Pancreas (tissue), 10 donors: ENCODE results near the gene SERGEF. TPM values are rescaled to one million over a fixed set of nuclear protein-coding genes. Genes with fewer than 3 reads are reported as not detected.

Experiments used
- ATAC-seq, 4 donors: fragments of 200-7000 bp; cut with Tn5 transposase; one replicate each; pipeline versions ENCODE4 v1.8.0 to v1.9.1; 2020; ENCODE audit warnings: mild to moderate bottlenecking in 4 of 4, moderate library complexity in 4 of 4
- DNase-seq, 6 donors: peaks; one replicate each; pipeline ENCODE4 v3.0.0-alpha.2; 2020
- FAIRE-seq: peaks from 2 replicates; lab custom pipeline; 2012; peaks lifted over from hg19 to GRCh38; lab: Jason Lieb, UNC
- H3K27ac ChIP-seq, 4 donors: fragments of 200-600 bp; sonication (generic); 1 replicate in 3 of 4; 2 replicates in 1 of 4; pipeline versions ENCODE4 v1.5.0 to v1.8.0; 2020
- H3K27me3 ChIP-seq, 4 donors: fragments of 200-600 bp; one replicate each; pipeline ENCODE4 v1.8.0; 2021
- H3K36me3 ChIP-seq, 3 donors: fragments of 200-600 bp; sonication (generic) in 1 of 3; one replicate each; pipeline versions ENCODE4 v1.5.0 to v1.8.0; 2020 to 2021
- H3K4me1 ChIP-seq, 3 donors: fragments of 200-600 bp; one replicate each; pipeline ENCODE4 v1.8.0; 2021
- H3K4me3 ChIP-seq, 4 donors: fragments of 200-600 bp; sonication (generic) in 2 of 4; one replicate each; pipeline versions ENCODE4 v1.5.0 to v1.8.0; 2020 to 2021
- H3K9me3 ChIP-seq, 4 donors: fragments of 200-600 bp; one replicate each; pipeline ENCODE4 v1.8.0; 2021
- WGBS, 2 donors: extraction: QIAGEN DNeasy Blood & Tissue Kit; methylation state at CpG; one replicate each; pipeline ENCODE4 v1.1.7; 2013; 5-methylcytosine and 5-hydroxymethylcytosine counted together
- intact Hi-C, 3 donors: fragments of 100-400 bp; cut with DNase I; formaldehyde crosslinking; loops; one replicate each; pipeline versions ENCODE4 v1.11.1 to v1.14.2; 2022
- polyA plus RNA-seq, 2 donors: library from polyadenylated mRNA; stranded (reverse); fragments of 200-250 nt; gene quantifications; one replicate each; pipeline ENCODE4 v1.2.3, GENCODE V29; 2013
- total RNA-seq, 6 donors: library from RNA; stranded (reverse); fragmentation: NEBNext Ultra II Directional in 4 of 6; extraction: Animal tissue kit (Norgen Biotek cat#: 25700) in 4 of 6; gene quantifications; one replicate each; pipeline versions ENCODE4 v1.2.1 to v1.2.4, GENCODE V29; 2021 to 2023
- TF ChIP-seq, protein P1 (sequence below), 4 donors: fragments of 200-600 bp; sonication (generic) in 3 of 4; IDR thresholded peaks; one replicate each; pipeline versions ENCODE4 v1.5.0 to v1.8.0; 2021; ENCODE audit warnings: antibody characterized with exemption in 4 of 4
- donor health status: healthy with polysubstance abuse.
- donor health status: DM: no; HTN: no; CAD: no; lungs with moderate emphysema.
- donor health status: DM: no; HTN: no; CAD: no.
- donor health status: control.
- donor health status: control.
- donor health status: Bipolar disorder and iron deficiency.
- donor health status: DM: yes; HTN: yes; CAD: no.
- donor health status: DM: no; HTN: no; CAD: no.
- donor health status: DM: no; HTN: no; CAD: no.
- donor health status: DM: yes; HTN: yes; CAD: no.

The SERGEF gene
- total and polyA plus RNA-seq, 8 donors, result 17.8 to 101 (median 24.5) TPM

GRCh38 chr11:17883057-17883456 is 129.8 kb downstream of the SERGEF start:
- FAIRE-seq (no peak), DNase-seq (no peak), ATAC-seq (no peak)
- Histone ChIP-seq H3K4me1 (no peaks in the 10 kb centered on the region), H3K27me3 (no peaks in the 10 kb centered on the region), H3K4me3 (no peak overlapping the region), H3K27ac (no peak overlapping the region), H3K36me3 (no peaks in the 10 kb centered on the region), H3K9me3 (no peaks in the 10 kb centered on the region)
- 88 to 89% methylated on average over 3 of the region's 3 CpGs for WGBS, 2 donors
- TF ChIP-seq, protein P1, sequence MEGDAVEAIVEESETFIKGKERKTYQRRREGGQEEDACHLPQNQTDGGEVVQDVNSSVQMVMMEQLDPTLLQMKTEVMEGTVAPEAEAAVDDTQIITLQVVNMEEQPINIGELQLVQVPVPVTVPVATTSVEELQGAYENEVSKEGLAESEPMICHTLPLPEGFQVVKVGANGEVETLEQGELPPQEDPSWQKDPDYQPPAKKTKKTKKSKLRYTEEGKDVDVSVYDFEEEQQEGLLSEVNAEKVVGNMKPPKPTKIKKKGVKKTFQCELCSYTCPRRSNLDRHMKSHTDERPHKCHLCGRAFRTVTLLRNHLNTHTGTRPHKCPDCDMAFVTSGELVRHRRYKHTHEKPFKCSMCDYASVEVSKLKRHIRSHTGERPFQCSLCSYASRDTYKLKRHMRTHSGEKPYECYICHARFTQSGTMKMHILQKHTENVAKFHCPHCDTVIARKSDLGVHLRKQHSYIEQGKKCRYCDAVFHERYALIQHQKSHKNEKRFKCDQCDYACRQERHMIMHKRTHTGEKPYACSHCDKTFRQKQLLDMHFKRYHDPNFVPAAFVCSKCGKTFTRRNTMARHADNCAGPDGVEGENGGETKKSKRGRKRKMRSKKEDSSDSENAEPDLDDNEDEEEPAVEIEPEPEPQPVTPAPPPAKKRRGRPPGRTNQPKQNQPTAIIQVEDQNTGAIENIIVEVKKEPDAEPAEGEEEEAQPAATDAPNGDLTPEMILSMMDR (IDR thresholded peaks at IDR 0.05), result no peak
- intact Hi-C loops, result no loop called here

GRCh38 chr11:17878743-17879142 is 134.1 kb downstream of the SERGEF start:
- Histone ChIP-seq H3K27ac (no peak overlapping the region), H3K4me3 (no peak overlapping the region), H3K27me3 (no peaks in the 10 kb centered on the region), H3K4me1 (no peaks in the 10 kb centered on the region), H3K36me3 (no peaks in the 10 kb centered on the region), H3K9me3 (no peaks in the 10 kb centered on the region)
- TF ChIP-seq, protein P1 (IDR thresholded peaks at IDR 0.05), result no peak
- ATAC-seq, result no peak
- no peak for DNase-seq
- FAIRE-seq, result no peak
- intact Hi-C loops, result no loop called here
- WGBS, 2 donors, result 94 to 95% methylated on average over 2 of the region's 2 CpGs

- Histone ChIP-seq H3K27ac (no peak overlapping the region), H3K27me3 (no peaks in the 10 kb centered on the region), H3K9me3 (no peaks in the 10 kb centered on the region), H3K36me3 (no peaks in the 10 kb centered on the region), H3K4me1 (no peaks in the 10 kb centered on the region), H3K4me3 (no peak overlapping the region)
- intact Hi-C loops, result no loop called here
- no peak for ATAC-seq
- 94 to 98% methylated on average over 3 of the region's 3 CpGs for WGBS, 2 donors
- DNase-seq, result no peak
- no peak for FAIRE-seq
- TF ChIP-seq, protein P1 (IDR thresholded peaks at IDR 0.05), result no peak
Observed at GRCh38 chr11:17877886-17878285, 135.0 kb downstream of the SERGEF start.

DNA sequence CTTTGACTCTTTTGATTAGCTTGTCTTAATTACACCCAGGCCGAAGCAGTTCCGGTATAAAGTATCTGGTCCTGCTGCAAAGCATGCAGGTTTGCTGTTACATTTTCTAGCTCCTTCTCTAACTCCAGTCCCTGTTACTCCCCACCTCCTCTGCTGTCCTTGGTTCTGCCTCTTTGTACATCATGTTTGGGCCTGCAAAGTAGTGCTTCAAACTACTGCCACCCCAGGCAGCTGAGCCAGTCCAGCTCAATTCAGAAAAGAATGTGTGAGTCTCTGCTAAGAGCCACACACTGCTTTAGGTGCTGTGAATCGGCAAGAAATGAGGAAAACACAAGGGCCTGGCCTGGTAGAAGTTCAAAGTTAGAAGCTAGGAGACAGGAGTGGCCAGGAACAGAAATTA is 136.0 kb downstream of the SERGEF start:
- no peak overlapping the region for H3K27ac ChIP-seq
- H3K4me1 ChIP-seq, result no peaks in the 10 kb centered on the region
- H3K36me3 ChIP-seq, result no peaks in the 10 kb centered on the region
- H3K27me3 ChIP-seq, result no peaks in the 10 kb centered on the region
- WGBS, 2 donors, result 86 to 94% methylated on average over 3 of the region's 3 CpGs
- no peak for FAIRE-seq
- no peak overlapping the region for H3K4me3 ChIP-seq
- no peak for ATAC-seq
- no peak for DNase-seq
- intact Hi-C loops, result no loop called here
- no peaks in the 10 kb centered on the region for H3K9me3 ChIP-seq
- TF ChIP-seq, protein P1 (IDR thresholded peaks at IDR 0.05), result no peak

- TF ChIP-seq, protein P1 (IDR thresholded peaks at IDR 0.05), result no peak
- ATAC-seq (no peak), DNase-seq (no peak), FAIRE-seq (no peak)
- intact Hi-C loops, result no loop called here
- no peak overlapping the region for H3K27ac ChIP-seq
- H3K9me3 ChIP-seq, result no peaks in the 10 kb centered on the region
- H3K36me3 ChIP-seq, result no peaks in the 10 kb centered on the region
- H3K4me1 ChIP-seq, result no peaks in the 10 kb centered on the region
- no peak overlapping the region for H3K4me3 ChIP-seq
- no peaks in the 10 kb centered on the region for H3K27me3 ChIP-seq
Observed at GRCh38 chr11:17875891-17876290, 137.0 kb downstream of the SERGEF start.
